Fibroblast of lung (primary cell): ENCODE measurements around the gene KIAA0586. TPM values are rescaled to one million over a fixed set of nuclear protein-coding genes. Genes with fewer than 3 reads are reported as not detected.

Experiments
- DNase-seq, 2 donors: peaks; one replicate each; pipeline versions ENCODE4 v3.0.0 to v3.0.0-alpha.2; 2010; ENCODE audit warnings: low read depth in 2 of 2
- H2AFZ ChIP-seq: 2 replicates; pipeline ENCODE4 v1.5.1; 2012; ENCODE audit warnings: low read length, control low read depth, inconsistent platforms
- H3K27ac ChIP-seq: 2 replicates; pipeline ENCODE4 v1.5.1; 2011; ENCODE audit warnings: low read length, control low read depth; ENCODE audit not compliant: insufficient read depth
- H3K27me3 ChIP-seq: 2 replicates; pipeline ENCODE4 v1.5.1; 2011; ENCODE audit warnings: mild to moderate bottlenecking, low read length; ENCODE audit not compliant: control insufficient read depth, insufficient read depth
- H3K36me3 ChIP-seq: 2 replicates; pipeline ENCODE4 v1.5.1; 2011; ENCODE audit warnings: low read length; ENCODE audit not compliant: control insufficient read depth, insufficient read depth
- H3K4me1 ChIP-seq: 2 replicates; pipeline ENCODE4 v1.5.1; 2011; ENCODE audit warnings: low read length; ENCODE audit not compliant: control insufficient read depth, insufficient read depth; ENCODE audit errors: extremely low read depth
- H3K4me2 ChIP-seq: 2 replicates; pipeline ENCODE4 v1.5.1; 2011; ENCODE audit warnings: low read length, control low read depth; ENCODE audit not compliant: insufficient read depth; ENCODE audit errors: extremely low read depth
- H3K4me3 ChIP-seq, 4 experiments: fragments of 200-600 bp in 1 of 4; sonication (generic) in 1 of 4; replicated peaks in 1 of 4; 2 replicates each; pipeline ENCODE4 v1.5.1; 2011 to 2016; ENCODE audit warnings: low read length in 4 of 4, low read depth in 3 of 4, mild to moderate bottlenecking in 3 of 4, control low read depth in 2 of 4, inconsistent platforms in 1 of 4, mixed read lengths in 1 of 4; ENCODE audit not compliant: insufficient read depth in 1 of 4; ENCODE audit errors: control extremely low read depth in 1 of 4
- H3K79me2 ChIP-seq: 2 replicates; pipeline ENCODE4 v1.5.1; 2012; ENCODE audit warnings: mild to moderate bottlenecking, low read length, inconsistent platforms; ENCODE audit not compliant: control insufficient read depth, insufficient read depth
- H3K9ac ChIP-seq: 2 replicates; pipeline ENCODE4 v1.5.1; 2011; ENCODE audit warnings: mild to moderate bottlenecking, low read length, control low read depth; ENCODE audit not compliant: insufficient read depth
- H3K9me3 ChIP-seq: 2 replicates; pipeline ENCODE4 v1.5.1; 2012; ENCODE audit warnings: low read depth, low read length; ENCODE audit not compliant: control insufficient read depth, insufficient read depth
- H4K20me1 ChIP-seq: 2 replicates; pipeline ENCODE4 v1.5.1; 2011; ENCODE audit warnings: low read length; ENCODE audit not compliant: control insufficient read depth, insufficient read depth; ENCODE audit errors: extremely low read depth
- CTCF ChIP-seq, 2 donors: IDR thresholded peaks in 1 of 2; conservative IDR thresholded peaks in 1 of 2; 1 replicate in 1 of 2; 2 replicates in 1 of 2; pipeline ENCODE4 v1.5.1; 2011 to 2012; ENCODE audit warnings: low read length in 2 of 2, control low read depth in 1 of 2, inconsistent platforms in 1 of 2, low read depth in 1 of 2, mild to moderate bottlenecking in 1 of 2
- EZH2 ChIP-seq: IDR thresholded peaks from 2 replicates; pipeline ENCODE4 v1.5.1; 2012; ENCODE audit warnings: low read length, control low read depth, mild to moderate bottlenecking; ENCODE audit errors: missing control alignments
- polyA plus RNA-seq, 2 donors: library from polyadenylated mRNA; depleted of rRNA in 1 of 2; stranded (reverse) in 1 of 2; unstranded in 1 of 2; fragments of >200 nt; gene quantifications; 2 replicates each; pipeline ENCODE4 v1.2.1, GENCODE V29; 2011 to 2012; ENCODE audit warnings: missing spikeins in 1 of 2
- total RNA-seq: library from RNA; depleted of rRNA; stranded (reverse); fragments of >200 nt; gene quantifications from 2 replicates; pipeline ENCODE4 v1.2.1, GENCODE V29; 2014

The KIAA0586 gene
- total and polyA plus RNA-seq, 2 donors (not counting 1 experiment from before 2014, with no cell fraction given) = 17.8 to 18.9 TPM

GRCh38 chr14:58491593-58491992, 64.1 kb downstream of the KIAA0586 start:
- DNase-seq = peak; percentile 44 to 46

GRCh38 chr14:58492044-58492443, 64.5 kb downstream of the KIAA0586 start:
- H2AFZ ChIP-seq = no peak overlapping the region
- DNase-seq = no peak
- no peak overlapping the region for H3K4me2 ChIP-seq
- H4K20me1 ChIP-seq = no peaks in the 10 kb centered on the region
- H3K4me1 ChIP-seq = no peaks in the 10 kb centered on the region
- no peak overlapping the region for H3K9ac ChIP-seq
- no peak overlapping the region for H3K4me3 ChIP-seq
- H3K27ac ChIP-seq = no peak overlapping the region
- TF ChIP-seq EZH2 = no peak
- no peak for TF ChIP-seq CTCF (conservative IDR thresholded peaks at IDR 0.05 in 1 of 2, IDR thresholded peaks at IDR 0.05 in 1 of 2; ENCODE audit: low read depth in 1 of 2, low read length in 2 of 2)
- H3K36me3 ChIP-seq = no peaks in the 10 kb centered on the region
- H3K27me3 ChIP-seq = no peaks in the 10 kb centered on the region
- no peaks in the 10 kb centered on the region for H3K9me3 ChIP-seq
- H3K79me2 ChIP-seq = no peaks in the 10 kb centered on the region

More at GRCh38 chr14:58491593-58491992, 64.1 kb downstream of the KIAA0586 start:
- Histone ChIP-seq H3K4me3 (no peak overlapping the region), H3K79me2 (no peaks in the 10 kb centered on the region), H3K27ac (no peak overlapping the region), H3K27me3 (no peaks in the 10 kb centered on the region), H3K9ac (no peak overlapping the region), H3K4me1 (no peaks in the 10 kb centered on the region), H3K9me3 (no peaks in the 10 kb centered on the region), H4K20me1 (no peaks in the 10 kb centered on the region), H3K36me3 (no peaks in the 10 kb centered on the region), H2AFZ (no peak overlapping the region), H3K4me2 (no peak overlapping the region)
- TF ChIP-seq EZH2 = no peak
- no peak for TF ChIP-seq CTCF (conservative IDR thresholded peaks at IDR 0.05 in 1 of 2, IDR thresholded peaks at IDR 0.05 in 1 of 2; ENCODE audit: low read depth in 1 of 2, low read length in 2 of 2)

GRCh38 chr14:58501214-58501816, 73.8 kb downstream of the KIAA0586 start:
- Histone ChIP-seq H3K9ac (no peak overlapping the region), H3K4me2 (no peak overlapping the region), H3K79me2 (no peaks in the 10 kb centered on the region), H3K9me3 (no peaks in the 10 kb centered on the region), H4K20me1 (no peaks in the 10 kb centered on the region), H3K27ac (no peak overlapping the region), H3K27me3 (no peaks in the 10 kb centered on the region), H2AFZ (no peak overlapping the region), H3K36me3 (no peaks in the 10 kb centered on the region), H3K4me3 (no peak overlapping the region), H3K4me1 (no peaks in the 10 kb centered on the region)
- DNase-seq = peak; percentile 80 to 90
- TF ChIP-seq CTCF (conservative IDR thresholded peaks at IDR 0.05 in 1 of 2, IDR thresholded peaks at IDR 0.05 in 1 of 2; ENCODE audit: low read depth in 1 of 2, low read length in 2 of 2) = peak; percentile 81 to 87
- TF ChIP-seq EZH2 = no peak
